ENCODE measurements around the gene REV1. TPM values are rescaled to one million over a fixed set of nuclear protein-coding genes. Genes with fewer than 3 reads are reported as not detected.

REV1 gene
- polyA plus RNA-seq, 3 donors, result 6.5 to 39.9 (median 9.5) TPM

DNA sequence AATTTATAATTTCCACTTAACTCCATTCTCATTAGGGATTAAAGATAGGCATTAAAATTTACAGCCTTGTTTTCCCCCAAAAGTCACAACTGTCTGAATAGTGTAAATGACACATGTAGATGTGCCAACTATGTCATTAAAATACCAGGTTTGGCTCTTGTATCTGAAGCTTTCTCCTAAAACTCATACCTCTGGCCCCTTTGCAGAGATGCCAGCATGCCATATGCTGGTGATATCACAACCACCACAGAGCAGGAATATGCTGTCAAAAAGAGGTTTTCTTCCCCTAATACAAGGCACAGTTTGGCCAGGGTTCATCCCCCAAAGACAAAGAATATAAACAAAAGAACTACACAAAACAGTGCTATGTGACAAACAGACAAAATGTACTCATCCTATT is 65.4 kb downstream of the REV1 start:
- TF ChIP-seq, protein P1, sequence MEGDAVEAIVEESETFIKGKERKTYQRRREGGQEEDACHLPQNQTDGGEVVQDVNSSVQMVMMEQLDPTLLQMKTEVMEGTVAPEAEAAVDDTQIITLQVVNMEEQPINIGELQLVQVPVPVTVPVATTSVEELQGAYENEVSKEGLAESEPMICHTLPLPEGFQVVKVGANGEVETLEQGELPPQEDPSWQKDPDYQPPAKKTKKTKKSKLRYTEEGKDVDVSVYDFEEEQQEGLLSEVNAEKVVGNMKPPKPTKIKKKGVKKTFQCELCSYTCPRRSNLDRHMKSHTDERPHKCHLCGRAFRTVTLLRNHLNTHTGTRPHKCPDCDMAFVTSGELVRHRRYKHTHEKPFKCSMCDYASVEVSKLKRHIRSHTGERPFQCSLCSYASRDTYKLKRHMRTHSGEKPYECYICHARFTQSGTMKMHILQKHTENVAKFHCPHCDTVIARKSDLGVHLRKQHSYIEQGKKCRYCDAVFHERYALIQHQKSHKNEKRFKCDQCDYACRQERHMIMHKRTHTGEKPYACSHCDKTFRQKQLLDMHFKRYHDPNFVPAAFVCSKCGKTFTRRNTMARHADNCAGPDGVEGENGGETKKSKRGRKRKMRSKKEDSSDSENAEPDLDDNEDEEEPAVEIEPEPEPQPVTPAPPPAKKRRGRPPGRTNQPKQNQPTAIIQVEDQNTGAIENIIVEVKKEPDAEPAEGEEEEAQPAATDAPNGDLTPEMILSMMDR (IDR thresholded peaks at IDR 0.05), result no peak
- H3K4me3 Mint-ChIP-seq, result no peak overlapping the region
- Histone ChIP-seq H3K4me3 (replicated peaks in 1 of 3; ENCODE audit: low read depth in 2 of 3, low read length in 3 of 3) (no peak overlapping the region), H3K4me2 (replicated peaks; ENCODE audit: extremely low read depth, low read length, poor library complexity, severe bottlenecking) (no peak overlapping the region), H3K4me1 (ENCODE audit: control insufficient read depth in 1 of 2, insufficient read depth in 2 of 2, low read length in 2 of 2) (no peaks in the 10 kb centered on the region), H3K79me2 (ENCODE audit: insufficient read depth, low read length) (no peaks in the 10 kb centered on the region), H3K9ac (ENCODE audit: insufficient read depth, low read length, poor library complexity, severe bottlenecking) (no peak overlapping the region), H4K20me1 (ENCODE audit: insufficient read depth, low read length) (no peaks in the 10 kb centered on the region), H3K9me3 (replicated peaks in 1 of 2; ENCODE audit: control insufficient read depth in 1 of 2, insufficient read depth in 1 of 2, low read length in 2 of 2) (no peaks in the 10 kb centered on the region), H3K27ac (ENCODE audit: low read depth in 1 of 2, low read length in 2 of 2) (no peak overlapping the region), H3K27me3 (ENCODE audit: control insufficient read depth in 2 of 2, insufficient read depth in 2 of 2, low read length in 2 of 2) (no peaks in the 10 kb centered on the region), H3K36me3 (replicated peaks in 1 of 2; ENCODE audit: control insufficient read depth in 1 of 2, insufficient read depth in 2 of 2, low read length in 2 of 2) (peaks cover 82 to 100% of the 10 kb centered on the region in 2 donors), H2AFZ (ENCODE audit: insufficient read depth, low read depth, low read length, poor library complexity, severe bottlenecking) (no peak overlapping the region)
- no peaks in the 10 kb centered on the region for H3K9me3 Mint-ChIP-seq
- H3K27ac Mint-ChIP-seq, result no peak overlapping the region
- H3K4me1 Mint-ChIP-seq, result no peaks in the 10 kb centered on the region
- no peaks in the 10 kb centered on the region for H3K27me3 Mint-ChIP-seq (ENCODE audit: low read depth in 3 of 3)
- no peak for DNase-seq
- H3K36me3 Mint-ChIP-seq, result peaks cover 78 to 80% of the 10 kb centered on the region in 2 donors
- intact Hi-C loops (cut with micrococcal nuclease), result no loop called here

DNA sequence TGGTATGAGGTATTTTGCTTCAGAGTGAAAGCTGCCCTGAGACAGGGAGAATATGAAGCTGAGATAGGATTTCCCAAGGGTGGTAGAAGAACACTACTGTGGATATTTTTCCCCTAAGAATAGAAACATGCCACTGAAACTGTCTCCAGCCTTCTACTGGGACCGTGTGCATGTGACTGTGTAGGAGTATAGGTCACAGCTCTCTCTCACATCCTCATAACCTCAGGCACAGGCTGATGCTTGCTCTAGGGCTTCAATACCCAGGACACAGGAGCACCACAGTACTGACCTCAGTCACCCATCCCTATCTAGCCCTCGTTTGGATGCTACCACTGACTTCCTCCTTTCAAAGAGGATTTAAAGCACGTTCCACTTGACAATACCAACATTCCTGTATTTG is 67.2 kb downstream of the REV1 start:
- Mint-ChIP-seq H3K4me1 (no peaks in the 10 kb centered on the region), H3K4me3 (no peak overlapping the region), H3K9me3 (no peaks in the 10 kb centered on the region), H3K36me3 (peaks cover 80 to 82% of the 10 kb centered on the region in 2 donors), H3K27ac (peak overlapping the region in 1 of 7 donors; percentile 69), H3K27me3 (ENCODE audit: low read depth in 3 of 3) (no peaks in the 10 kb centered on the region)
- H3K9me3 ChIP-seq (replicated peaks in 1 of 2; ENCODE audit: control insufficient read depth in 1 of 2, insufficient read depth in 1 of 2, low read length in 2 of 2), result no peaks in the 10 kb centered on the region
- DNase-seq, result no peak
- no peaks in the 10 kb centered on the region for H4K20me1 ChIP-seq (ENCODE audit: insufficient read depth, low read length)
- H3K4me3 ChIP-seq (replicated peaks in 1 of 3; ENCODE audit: low read depth in 2 of 3, low read length in 3 of 3), result no peak overlapping the region
- H3K36me3 ChIP-seq (replicated peaks in 1 of 2; ENCODE audit: control insufficient read depth in 1 of 2, insufficient read depth in 2 of 2, low read length in 2 of 2), result peaks cover 83 to 100% of the 10 kb centered on the region in 2 donors
- WGBS (ENCODE audit: insufficient coverage), result no CpG with 5 or more reads among the region's 3 CpGs
- no peak overlapping the region for H3K27ac ChIP-seq (ENCODE audit: low read depth in 1 of 2, low read length in 2 of 2)
- no peaks in the 10 kb centered on the region for H3K27me3 ChIP-seq (ENCODE audit: control insufficient read depth in 2 of 2, insufficient read depth in 2 of 2, low read length in 2 of 2)
- no peaks in the 10 kb centered on the region for H3K4me1 ChIP-seq (ENCODE audit: control insufficient read depth in 1 of 2, insufficient read depth in 2 of 2, low read length in 2 of 2)
- TF ChIP-seq, protein P1 (IDR thresholded peaks at IDR 0.05), result no peak
- H3K79me2 ChIP-seq (ENCODE audit: insufficient read depth, low read length), result no peaks in the 10 kb centered on the region
- no peak overlapping the region for H3K4me2 ChIP-seq (replicated peaks; ENCODE audit: extremely low read depth, low read length, poor library complexity, severe bottlenecking)
- H3K9ac ChIP-seq (ENCODE audit: insufficient read depth, low read length, poor library complexity, severe bottlenecking), result no peak overlapping the region
- intact Hi-C loops (cut with micrococcal nuclease), result no loop called here
- no peak overlapping the region for H2AFZ ChIP-seq (ENCODE audit: insufficient read depth, low read depth, low read length, poor library complexity, severe bottlenecking)
